NCI-H146 treated with DMSO at 0.1 percent for 48 hours (cell line): ENCODE results near the gene EML2.
"Not testable (repeated sequence)": the region's sequence is repeated elsewhere in the genome, so short reads cannot be mapped to it uniquely, and the experiment has no call there.

Source experiments
- DNase-seq: peaks from one replicate; lab custom pipeline; 2025; ENCODE audit not compliant: unreplicated experiment; lab: John Stamatoyannopoulos, UW

Gene EML2

GRCh38 chr19:45653634-45654033, 14.4 kb upstream of the EML2 start:
- no peak for DNase-seq

GRCh38 chr19:45650722-45651121, 11.5 kb upstream of the EML2 start:
- no peak for DNase-seq

GRCh38 chr19:45646345-45646698, 7.1 kb upstream of the EML2 start:
- no peak for DNase-seq

- peak; percentile 50 for DNase-seq
Measured at GRCh38 chr19:45645631-45646344, 6.6 kb upstream of the EML2 start.

GRCh38 chr19:45645068-45645630, 6.0 kb upstream of the EML2 start:
- DNase-seq: no peak

GRCh38 chr19:45643927-45644771, 5.0 kb upstream of the EML2 start:
- no peak for DNase-seq

- peak; percentile 81 for DNase-seq
Measured at GRCh38 chr19:45643024-45643926, 4.1 kb upstream of the EML2 start.

GRCh38 chr19:45641274-45642105, 2.3 kb upstream of the EML2 start:
- peak; percentile 91 for DNase-seq

- DNase-seq: no peak
Measured at GRCh38 chr19:45640849-45641273, 1.7 kb upstream of the EML2 start.

GRCh38 chr19:45637890-45638667, 1.1 kb downstream of the EML2 start:
- no peak for DNase-seq

- no peak for DNase-seq
Measured at GRCh38 chr19:45636902-45637301, 2.3 kb downstream of the EML2 start.

GRCh38 chr19:45636275-45636674, 2.9 kb downstream of the EML2 start:
- no peak for DNase-seq

GRCh38 chr19:45632468-45633196, 6.6 kb downstream of the EML2 start:
- no peak for DNase-seq

- no peak for DNase-seq
Measured at GRCh38 chr19:45630463-45630862, 8.7 kb downstream of the EML2 start.

GRCh38 chr19:45629704-45630103, 9.5 kb downstream of the EML2 start:
- no peak for DNase-seq

GRCh38 chr19:45628219-45628618, 11.0 kb downstream of the EML2 start:
- DNase-seq: not testable (repeated sequence)

- DNase-seq: no peak
Measured at GRCh38 chr19:45623984-45624383, 15.2 kb downstream of the EML2 start.

- no peak for DNase-seq
Measured at GRCh38 chr19:45621976-45622503, 17.2 kb downstream of the EML2 start.
